AG04449 (cell line): ENCODE measurements around the gene RBMXL3.

Source experiments
- CTCF ChIA-PET: fragments of 350-600 bp; formaldehyde crosslinking; extraction: SDS; loops from one replicate; lab custom pipeline; 2021; ENCODE audit warnings: antibody characterized with exemption; lab: Yijun Ruan, JAX
- POLR2A ChIA-PET: fragments of 400-600, 350-600 bp; formaldehyde crosslinking; extraction: SDS; loops from one replicate; lab custom pipeline; 2020; ENCODE audit warnings: antibody characterized with exemption, inconsistent platforms; lab: Yijun Ruan, JAX
- DNase-seq: peaks from one replicate; pipeline ENCODE4 v3.0.0-alpha.2; 2010; ENCODE audit warnings: low read depth, low spot score
- H3K4me3 ChIP-seq: 2 replicates; pipeline ENCODE4 v1.5.1; 2011; ENCODE audit warnings: low read depth, mild to moderate bottlenecking, control low read depth, low read length
- TF ChIP-seq, protein P1 (sequence below): IDR thresholded peaks from one replicate; pipeline ENCODE4 v1.5.1; 2011; ENCODE audit warnings: mild to moderate bottlenecking, moderate library complexity, low read length, control low read depth, inconsistent platforms; ENCODE audit not compliant: insufficient read depth; ENCODE audit errors: missing control alignments

RBMXL3 gene

GRCh38 chrX:115178473-115178872 lies 10.7 kb upstream of the RBMXL3 start:
- no peak overlapping the region for H3K4me3 ChIP-seq
- DNase-seq = no peak
- ChIA-PET CTCF (no interaction called here), POLR2A (no interaction called here)
- TF ChIP-seq, protein P1, sequence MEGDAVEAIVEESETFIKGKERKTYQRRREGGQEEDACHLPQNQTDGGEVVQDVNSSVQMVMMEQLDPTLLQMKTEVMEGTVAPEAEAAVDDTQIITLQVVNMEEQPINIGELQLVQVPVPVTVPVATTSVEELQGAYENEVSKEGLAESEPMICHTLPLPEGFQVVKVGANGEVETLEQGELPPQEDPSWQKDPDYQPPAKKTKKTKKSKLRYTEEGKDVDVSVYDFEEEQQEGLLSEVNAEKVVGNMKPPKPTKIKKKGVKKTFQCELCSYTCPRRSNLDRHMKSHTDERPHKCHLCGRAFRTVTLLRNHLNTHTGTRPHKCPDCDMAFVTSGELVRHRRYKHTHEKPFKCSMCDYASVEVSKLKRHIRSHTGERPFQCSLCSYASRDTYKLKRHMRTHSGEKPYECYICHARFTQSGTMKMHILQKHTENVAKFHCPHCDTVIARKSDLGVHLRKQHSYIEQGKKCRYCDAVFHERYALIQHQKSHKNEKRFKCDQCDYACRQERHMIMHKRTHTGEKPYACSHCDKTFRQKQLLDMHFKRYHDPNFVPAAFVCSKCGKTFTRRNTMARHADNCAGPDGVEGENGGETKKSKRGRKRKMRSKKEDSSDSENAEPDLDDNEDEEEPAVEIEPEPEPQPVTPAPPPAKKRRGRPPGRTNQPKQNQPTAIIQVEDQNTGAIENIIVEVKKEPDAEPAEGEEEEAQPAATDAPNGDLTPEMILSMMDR = no peak

- ChIA-PET CTCF (no interaction called here), POLR2A (no interaction called here)
- H3K4me3 ChIP-seq = no peak overlapping the region
- no peak for DNase-seq
- TF ChIP-seq, protein P1 = no peak
Observed at GRCh38 chrX:115183980-115184379, 5.2 kb upstream of the RBMXL3 start.

DNA sequence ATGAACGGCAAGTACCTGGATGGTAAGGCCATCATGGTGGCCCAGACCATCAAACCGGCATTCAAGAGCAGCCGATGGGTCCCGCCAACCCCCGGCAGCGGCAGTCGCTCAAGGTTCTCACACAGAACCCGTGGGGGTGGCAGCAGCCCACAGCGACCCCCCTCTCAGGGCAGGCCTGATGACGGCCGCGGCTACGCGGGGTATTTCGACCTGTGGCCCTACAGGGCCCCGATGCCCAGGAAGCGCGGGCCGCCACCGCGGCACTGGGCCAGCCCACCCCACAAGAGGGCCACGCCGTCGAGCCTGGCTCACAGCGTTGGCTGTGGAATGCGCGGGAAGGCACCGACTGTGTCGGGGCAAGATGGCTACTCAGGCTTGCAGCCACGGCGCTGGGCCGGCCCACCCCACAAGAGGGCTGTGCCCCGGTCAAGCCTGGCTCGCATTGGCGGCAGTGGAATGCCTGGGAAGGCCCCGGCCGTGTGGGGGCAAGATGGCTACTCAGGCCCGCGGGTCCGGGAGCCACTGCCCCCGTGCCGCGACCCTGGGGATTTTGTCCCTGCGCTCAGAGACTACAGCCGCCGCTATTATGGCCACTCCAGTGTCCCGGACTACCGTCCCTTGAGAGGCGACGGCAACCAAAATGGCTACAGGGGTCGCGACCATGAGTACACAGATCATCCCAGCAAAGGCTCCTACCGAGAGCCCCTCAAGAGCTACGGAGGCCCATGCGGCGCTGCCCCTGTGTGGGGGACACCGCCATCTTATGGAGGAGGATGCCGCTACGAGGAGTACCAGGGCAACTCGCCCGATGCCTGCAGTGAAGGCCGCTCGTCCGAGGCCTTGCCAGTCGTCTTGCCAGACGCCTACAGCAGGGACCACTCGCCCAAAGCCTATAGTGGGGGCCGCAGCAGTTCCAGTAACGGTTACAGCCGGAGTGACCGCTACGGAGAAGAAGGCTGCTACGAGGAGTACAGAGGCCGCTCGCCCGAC lies 731 bp downstream of the RBMXL3 start:
- TF ChIP-seq, protein P1 = no peak
- no peak for DNase-seq
- no peak overlapping the region for H3K4me3 ChIP-seq
- ChIA-PET POLR2A (no interaction called here), CTCF (no interaction called here)

DNA sequence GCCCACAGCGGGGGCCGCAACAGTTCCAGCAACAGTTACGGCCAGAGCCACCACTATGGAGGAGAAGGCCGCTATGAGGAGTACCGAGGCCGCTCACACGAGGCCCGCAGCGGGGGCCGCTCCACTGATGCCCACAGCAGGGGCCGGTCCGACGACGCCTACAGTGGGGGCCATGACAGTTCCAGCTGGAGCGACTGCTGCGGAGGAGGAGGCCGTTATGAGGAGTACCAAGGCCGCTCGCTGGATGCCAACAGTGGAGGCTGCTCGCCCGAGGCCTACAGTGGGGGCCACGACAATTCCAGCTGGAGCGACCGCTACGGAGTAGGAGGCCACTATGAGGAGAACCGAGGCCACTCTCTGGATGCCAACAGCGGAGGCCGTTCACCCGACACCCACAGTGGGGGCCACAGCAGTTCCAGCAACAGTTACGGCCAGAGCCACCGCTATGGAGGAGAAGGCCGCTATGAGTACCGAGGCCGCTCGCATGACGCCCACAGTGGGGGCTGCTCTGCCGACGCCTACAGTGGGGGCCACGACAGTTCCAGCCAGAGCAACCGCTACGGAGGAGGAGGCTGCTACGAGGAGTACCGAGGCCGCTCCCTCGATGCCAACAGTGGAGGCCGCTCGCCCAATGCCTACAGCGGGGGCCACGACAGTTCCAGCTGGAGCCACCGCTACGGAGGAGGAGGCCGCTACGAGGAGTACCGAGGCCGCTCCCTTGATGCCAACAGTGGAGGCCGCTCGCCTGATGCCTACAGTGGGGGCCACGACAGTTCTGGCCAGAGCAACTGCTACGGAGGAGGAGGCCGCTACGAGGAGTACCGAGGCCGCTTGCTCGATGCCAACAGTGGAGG lies 1.7 kb downstream of the RBMXL3 start:
- POLR2A ChIA-PET = no interaction called here
- TF ChIP-seq, protein P1 = no peak
- DNase-seq = no peak
- H3K4me3 ChIP-seq = no peak overlapping the region
- CTCF ChIA-PET = no interaction called here

GRCh38 chrX:115191490-115192243 lies 2.5 kb downstream of the RBMXL3 start:
- POLR2A ChIA-PET = no interaction called here
- TF ChIP-seq, protein P1 = no peak
- no peak for DNase-seq
- CTCF ChIA-PET = no interaction called here
- no peak overlapping the region for H3K4me3 ChIP-seq
